Uterus (tissue), 2 donors: ENCODE data around the gene UFC1.

Source experiments
- POLR2A ChIP-seq, 2 donors: fragments of 450-650 bp; IDR thresholded peaks; one replicate each; pipeline ENCODE4 v1.6.1; 2016; ENCODE audit warnings: antibody characterized with exemption in 2 of 2, mild to moderate bottlenecking in 1 of 2, moderate library complexity in 1 of 2
- TF ChIP-seq, protein P1 (sequence below), 4 experiments: fragments of 200-600 bp in 2 of 4; fragments of 450-650 bp in 2 of 4; sonication (generic) in 2 of 4; IDR thresholded peaks; one replicate each; pipeline ENCODE4 v1.5.1; 2016 to 2019; ENCODE audit warnings: antibody characterized with exemption in 4 of 4, mild to moderate bottlenecking in 2 of 4, moderate library complexity in 1 of 4

- TF ChIP-seq, protein P1, sequence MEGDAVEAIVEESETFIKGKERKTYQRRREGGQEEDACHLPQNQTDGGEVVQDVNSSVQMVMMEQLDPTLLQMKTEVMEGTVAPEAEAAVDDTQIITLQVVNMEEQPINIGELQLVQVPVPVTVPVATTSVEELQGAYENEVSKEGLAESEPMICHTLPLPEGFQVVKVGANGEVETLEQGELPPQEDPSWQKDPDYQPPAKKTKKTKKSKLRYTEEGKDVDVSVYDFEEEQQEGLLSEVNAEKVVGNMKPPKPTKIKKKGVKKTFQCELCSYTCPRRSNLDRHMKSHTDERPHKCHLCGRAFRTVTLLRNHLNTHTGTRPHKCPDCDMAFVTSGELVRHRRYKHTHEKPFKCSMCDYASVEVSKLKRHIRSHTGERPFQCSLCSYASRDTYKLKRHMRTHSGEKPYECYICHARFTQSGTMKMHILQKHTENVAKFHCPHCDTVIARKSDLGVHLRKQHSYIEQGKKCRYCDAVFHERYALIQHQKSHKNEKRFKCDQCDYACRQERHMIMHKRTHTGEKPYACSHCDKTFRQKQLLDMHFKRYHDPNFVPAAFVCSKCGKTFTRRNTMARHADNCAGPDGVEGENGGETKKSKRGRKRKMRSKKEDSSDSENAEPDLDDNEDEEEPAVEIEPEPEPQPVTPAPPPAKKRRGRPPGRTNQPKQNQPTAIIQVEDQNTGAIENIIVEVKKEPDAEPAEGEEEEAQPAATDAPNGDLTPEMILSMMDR (IDR thresholded peaks at IDR 0.05): no peak
- peak; percentile 57 for TF ChIP-seq POLR2A (IDR thresholded peaks at IDR 0.05)
Measured at GRCh38 chr1:161198897-161199431, 45.2 kb downstream of the UFC1 start, which contains the start of gene ADAMTS4.
